Mammary epithelial cell (primary cell): Measurements from ENCODE around the gene DAZAP1.

Experiments
- CTCF ChIP-seq, 2 donors: IDR thresholded peaks in 1 of 2; conservative IDR thresholded peaks in 1 of 2; 2 replicates each; pipeline ENCODE4 v1.5.1; 2011 to 2012; ENCODE audit warnings: inconsistent platforms in 2 of 2, low read length in 2 of 2, mild to moderate bottlenecking in 2 of 2, control low read depth in 1 of 2, low read depth in 1 of 2; ENCODE audit not compliant: insufficient read depth in 1 of 2; ENCODE audit errors: extremely low read depth in 1 of 2
- EZH2 ChIP-seq: IDR thresholded peaks from 2 replicates; pipeline ENCODE4 v1.6.1; 2012; ENCODE audit warnings: low read length, inconsistent platforms, borderline replicate concordance

GRCh38 chr19:1420590-1420989 lies 13.2 kb downstream of the DAZAP1 start:
- TF ChIP-seq CTCF (conservative IDR thresholded peaks at IDR 0.05 in 1 of 2, IDR thresholded peaks at IDR 0.05 in 1 of 2; ENCODE audit: extremely low read depth in 1 of 2, insufficient read depth in 1 of 2, low read depth in 1 of 2, low read length in 2 of 2) (no peak), EZH2 (no peak)
